Testis (tissue), 3 donors: ENCODE data around the gene TPH1. TPM values are rescaled to one million over a fixed set of nuclear protein-coding genes. Genes with fewer than 3 reads are reported as not detected.

Experiments
- DNase-seq: peaks from one replicate; pipeline ENCODE4 v3.0.0-alpha.2; 2019
- H3K27ac ChIP-seq, 2 donors: fragments of 200-600 bp; sonication (generic); one replicate each; pipeline ENCODE4 v1.5.1; 2019
- H3K27me3 ChIP-seq: fragments of 200-600 bp; sonication (generic); one replicate; pipeline ENCODE4 v1.5.1; 2019
- H3K36me3 ChIP-seq: fragments of 200-600 bp; sonication (generic); one replicate; pipeline ENCODE4 v1.5.1; 2017; ENCODE audit warnings: low read depth; ENCODE audit errors: missing control alignments
- H3K4me1 ChIP-seq: fragments of 200-600 bp; sonication (generic); one replicate; pipeline ENCODE4 v1.5.1; 2019
- H3K4me3 ChIP-seq, 2 donors: fragments of 200-600 bp; sonication (generic); one replicate each; pipeline ENCODE4 v1.5.1; 2017 to 2019
- H3K9me3 ChIP-seq: fragments of 200-600 bp; sonication (generic); one replicate; pipeline ENCODE4 v1.5.1; 2017
- CTCF ChIP-seq, 3 experiments: fragments of 450-650 bp in 2 of 3; fragments of 200-600 bp in 1 of 3; sonication (generic) in 1 of 3; IDR thresholded peaks; one replicate each; pipeline ENCODE4 v1.5.1; 2016 to 2019; ENCODE audit warnings: antibody characterized with exemption in 3 of 3, mild to moderate bottlenecking in 2 of 3, moderate library complexity in 1 of 3
- POLR2A ChIP-seq: fragments of 450-650 bp; IDR thresholded peaks from one replicate; pipeline ENCODE4 v1.6.1; 2017; ENCODE audit warnings: antibody characterized with exemption, mild to moderate bottlenecking, moderate library complexity
- WGBS, 2 donors: methylation state at CpG; one replicate each; pipeline ENCODE4 v1.1.5; 2018; 5-methylcytosine and 5-hydroxymethylcytosine counted together
- intact Hi-C: fragments of 100-400 bp; cut with DNase I; formaldehyde crosslinking; loops from one replicate; pipeline ENCODE4 v1.15.1; 2023; ENCODE audit warnings: low total_unique reads
- polyA plus RNA-seq: library from polyadenylated mRNA; stranded (reverse); fragments of 350-450 nt; fragmentation: Illumina TruSeq; extraction: RNeasy Lipid Tissue Mini Kit (QIAGEN cat#74804); gene quantifications from one replicate; pipeline ENCODE4 v1.2.3, GENCODE V29; 2014; ENCODE audit warnings: low read depth, low replicate concordance; ENCODE audit not compliant: insufficient read depth
- total RNA-seq, 2 donors: library from RNA; depleted of rRNA; stranded (reverse); fragments of >200 nt; gene quantifications; one replicate each; pipeline ENCODE4 v1.2.3, GENCODE V29; 2016

Gene TPH1
- total and polyA plus RNA-seq, 3 donors from 2014 or later: 1.0 to 1.9 (median 1.7) TPM

DNA sequence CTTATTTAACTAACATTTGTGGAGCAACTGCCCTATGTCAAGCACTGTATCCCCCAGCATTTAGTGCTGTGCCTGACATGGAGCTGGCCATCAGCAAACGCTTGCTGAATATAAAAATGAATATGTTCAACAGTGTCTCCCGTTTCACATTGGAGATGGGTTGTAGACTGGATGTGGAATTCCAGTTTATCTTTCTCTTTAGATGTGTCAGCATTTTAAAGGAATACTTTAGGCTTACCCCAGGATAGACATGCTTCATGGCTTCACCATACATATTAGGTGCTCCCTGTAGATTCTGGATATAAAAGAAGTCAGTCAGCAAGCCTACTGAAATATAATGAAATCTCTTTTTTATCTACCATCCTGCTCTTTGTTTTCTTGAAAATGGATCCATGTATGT is 21.3 kb upstream of the TPH1 start:
- no peak for TF ChIP-seq POLR2A
- no peak for TF ChIP-seq CTCF (IDR thresholded peaks at IDR 0.05)
- Histone ChIP-seq H3K9me3 (no peaks in the 10 kb centered on the region), H3K27me3 (no peaks in the 10 kb centered on the region), H3K4me1 (no peaks in the 10 kb centered on the region), H3K4me3 (no peak overlapping the region), H3K27ac (no peak overlapping the region), H3K36me3 (no peaks in the 10 kb centered on the region)
- intact Hi-C loops: no loop called here
- WGBS, 2 donors: 88 to 90% methylated on average over 2 of the region's 2 CpGs
- DNase-seq: no peak

GRCh38 chr11:18066626-18067025 is 20.6 kb upstream of the TPH1 start:
- TF ChIP-seq CTCF (IDR thresholded peaks at IDR 0.05) (no peak), POLR2A (no peak)
- intact Hi-C loops: no loop called here
- no peak overlapping the region for H3K4me3 ChIP-seq
- no peaks in the 10 kb centered on the region for H3K27me3 ChIP-seq
- 90 to 92% methylated on average over 2 of the region's 2 CpGs for WGBS, 2 donors
- H3K27ac ChIP-seq: no peak overlapping the region
- no peaks in the 10 kb centered on the region for H3K4me1 ChIP-seq
- no peaks in the 10 kb centered on the region for H3K36me3 ChIP-seq
- no peaks in the 10 kb centered on the region for H3K9me3 ChIP-seq
- DNase-seq: no peak

DNA sequence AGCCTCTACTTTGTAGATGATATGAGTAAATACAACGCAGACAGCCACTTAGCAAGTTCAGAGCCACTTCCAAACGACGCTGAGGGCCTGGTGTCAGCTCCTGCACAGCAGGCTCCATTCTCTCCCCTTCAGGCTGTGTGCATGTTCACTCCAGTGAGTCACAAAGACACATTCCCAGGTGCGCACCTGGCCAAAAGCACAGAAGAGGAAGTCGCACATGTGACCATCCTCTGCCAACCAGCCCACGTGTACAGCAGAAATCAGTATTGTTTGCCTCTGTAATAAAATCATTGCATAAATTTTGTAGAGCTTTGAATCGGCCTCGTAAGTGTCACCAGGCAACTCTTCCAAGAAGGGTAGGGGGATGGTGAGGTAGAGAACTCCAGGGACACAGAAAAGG is 19.5 kb upstream of the TPH1 start:
- Histone ChIP-seq H3K9me3 (no peaks in the 10 kb centered on the region), H3K4me3 (no peak overlapping the region), H3K4me1 (no peaks in the 10 kb centered on the region), H3K27me3 (no peaks in the 10 kb centered on the region), H3K36me3 (no peaks in the 10 kb centered on the region), H3K27ac (no peak overlapping the region)
- TF ChIP-seq POLR2A: no peak
- TF ChIP-seq CTCF (IDR thresholded peaks at IDR 0.05): no peak
- WGBS, 2 donors: 91% methylated on average over 8 of the region's 8 CpGs
- intact Hi-C loops: no loop called here
- no peak for DNase-seq

DNA sequence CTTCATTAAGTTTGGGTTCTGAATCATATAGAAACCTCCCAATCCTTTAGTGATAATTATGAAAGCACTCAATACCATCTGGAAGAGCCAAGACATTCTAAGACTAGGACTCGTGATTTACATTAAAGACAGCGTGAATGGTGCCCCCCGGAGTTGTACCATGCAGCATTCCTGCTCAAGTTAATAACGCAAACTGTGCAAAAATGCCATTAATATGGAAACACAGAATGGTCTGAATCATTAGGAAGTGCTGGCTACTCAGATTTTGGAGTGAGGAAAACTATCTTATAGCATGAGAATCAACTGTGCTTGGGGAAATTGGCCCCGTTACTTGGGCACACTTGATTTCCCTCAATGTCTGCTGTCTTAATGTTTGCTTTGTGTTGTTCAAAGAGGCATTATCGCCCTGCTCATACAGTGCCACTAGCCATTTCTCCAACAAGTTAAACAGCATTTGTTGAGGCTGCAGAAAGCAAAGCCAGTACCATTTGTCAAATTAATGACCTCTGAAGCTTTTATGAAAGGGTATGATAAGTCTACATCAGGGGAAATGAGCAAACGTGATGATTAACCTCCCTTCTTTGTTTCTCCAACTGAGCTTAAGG is 18.5 kb upstream of the TPH1 start:
- 91% methylated on average over 7 of the region's 7 CpGs for WGBS, 2 donors
- Histone ChIP-seq H3K27me3 (no peaks in the 10 kb centered on the region), H3K27ac (no peak overlapping the region), H3K4me3 (no peak overlapping the region), H3K36me3 (no peaks in the 10 kb centered on the region), H3K4me1 (no peaks in the 10 kb centered on the region), H3K9me3 (no peaks in the 10 kb centered on the region)
- intact Hi-C loops: no loop called here
- TF ChIP-seq CTCF (IDR thresholded peaks at IDR 0.05): no peak
- no peak for TF ChIP-seq POLR2A
- DNase-seq: no peak

DNA sequence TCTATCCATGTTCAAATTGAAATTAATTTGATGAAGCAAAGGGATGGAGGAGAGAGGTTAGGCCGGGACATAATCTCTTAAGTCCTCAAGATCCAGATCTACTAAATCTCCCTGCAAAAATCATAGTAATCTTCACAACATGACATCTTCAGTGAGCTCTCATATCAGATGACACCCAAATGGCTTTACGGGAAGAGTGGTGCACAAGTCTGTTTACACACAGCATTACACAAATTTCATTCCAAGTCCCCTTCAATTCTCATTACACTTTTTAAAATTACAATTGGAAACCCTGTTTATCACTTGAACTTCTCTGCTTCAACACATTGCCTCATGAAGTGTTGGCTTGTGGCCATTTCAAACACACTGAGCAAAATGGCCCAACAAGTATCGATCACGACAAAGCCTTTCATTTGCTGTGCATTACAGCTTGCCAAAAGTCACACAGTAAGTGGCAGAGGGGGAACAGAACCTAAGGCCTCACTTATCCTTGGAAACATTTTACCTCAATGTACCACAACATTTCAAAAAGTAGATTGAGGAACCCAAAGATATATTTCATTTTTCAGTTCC is 17.9 kb upstream of the TPH1 start:
- H3K36me3 ChIP-seq: no peaks in the 10 kb centered on the region
- no peak for TF ChIP-seq CTCF (IDR thresholded peaks at IDR 0.05)
- TF ChIP-seq POLR2A: no peak
- DNase-seq: no peak
- no peaks in the 10 kb centered on the region for H3K27me3 ChIP-seq
- no peaks in the 10 kb centered on the region for H3K4me1 ChIP-seq
- H3K4me3 ChIP-seq: no peak overlapping the region
- H3K27ac ChIP-seq: no peak overlapping the region
- WGBS, 2 donors: 75 to 89% methylated on average over 4 of the region's 4 CpGs
- H3K9me3 ChIP-seq: no peaks in the 10 kb centered on the region
- intact Hi-C loops: no loop called here
